NAMALWA (cell line): ENCODE results near the gene MAX.

Experiments
- DNase-seq: peaks from one replicate; pipeline ENCODE4 v3.0.0-alpha.2; 2015; ENCODE audit warnings: low spot score

The MAX gene

GRCh38 chr14:65102441-65103149, at the start of gene MAX:
TSS of gene MAX (minus strand) at chr14:65102517. CDS start at chr14:65102339, 178 bp downstream.
- peak; percentile 92 for DNase-seq

GRCh38 chr14:65151609-65151956, 49.3 kb upstream of the MAX start:
- no peak for DNase-seq

GRCh38 chr14:65150898-65151608, 48.7 kb upstream of the MAX start:
- DNase-seq, result no peak

- DNase-seq, result no peak
Observed at GRCh38 chr14:65149116-65149515, 46.8 kb upstream of the MAX start.

GRCh38 chr14:65144170-65144569, 41.9 kb upstream of the MAX start:
- no peak for DNase-seq

- DNase-seq, result no peak
Observed at GRCh38 chr14:65142914-65143625, 40.8 kb upstream of the MAX start.

GRCh38 chr14:65142429-65142828, 40.1 kb upstream of the MAX start:
- no peak for DNase-seq

GRCh38 chr14:65141523-65141922, 39.2 kb upstream of the MAX start:
- no peak for DNase-seq

GRCh38 chr14:65137648-65138307, 35.5 kb upstream of the MAX start:
- no peak for DNase-seq

GRCh38 chr14:65134651-65135579, 32.6 kb upstream of the MAX start:
- DNase-seq, result no peak

- no peak for DNase-seq
Observed at GRCh38 chr14:65132855-65133254, 30.5 kb upstream of the MAX start.

GRCh38 chr14:65131301-65131701, 29.0 kb upstream of the MAX start:
- DNase-seq, result no peak

- no peak for DNase-seq
Observed at GRCh38 chr14:65128096-65128495, 25.8 kb upstream of the MAX start.

GRCh38 chr14:65117769-65118745, 15.7 kb upstream of the MAX start:
- DNase-seq, result no peak

GRCh38 chr14:65115615-65116014, 13.3 kb upstream of the MAX start:
- DNase-seq, result no peak

GRCh38 chr14:65110525-65110924, 8.2 kb upstream of the MAX start:
- no peak for DNase-seq

- DNase-seq, result no peak
Observed at GRCh38 chr14:65109357-65109756, 7.0 kb upstream of the MAX start.

- no peak for DNase-seq
Observed at GRCh38 chr14:65107200-65107599, 4.9 kb upstream of the MAX start.

- DNase-seq, result no peak
Observed at GRCh38 chr14:65106736-65107135, 4.4 kb upstream of the MAX start.

- no peak for DNase-seq
Observed at GRCh38 chr14:65106316-65106715, 4.0 kb upstream of the MAX start.
